SK-N-SH treated with all-trans-retinoic acid at 6 μM for 48 hours (cell line): ENCODE measurements around the gene TRPV5.

Experiments used
- ARNTL ChIP-seq: fragments of 450-650 bp; formaldehyde crosslinking; IDR thresholded peaks from 2 replicates; pipeline ENCODE4 v1.5.0; 2020; ENCODE audit warnings: low read depth, mild to moderate bottlenecking, moderate library complexity, borderline replicate concordance
- CSDC2 ChIP-seq: fragments of 250-450 bp; sonication (Bioruptor Pico); IDR thresholded peaks from 2 replicates; pipeline ENCODE4 v1.5.0; 2020; ENCODE audit warnings: mild to moderate bottlenecking, moderate library complexity
- GLIS3 ChIP-seq: fragments of 250-450 bp; sonication (Bioruptor Pico); IDR thresholded peaks from 2 replicates; pipeline ENCODE4 v1.5.0; 2020; ENCODE audit warnings: mild to moderate bottlenecking, moderate library complexity
- OSR1 ChIP-seq: fragments of 250-450 bp; sonication (Bioruptor Pico); IDR thresholded peaks from 2 replicates; pipeline ENCODE4 v1.8.0; 2022; ENCODE audit warnings: moderate library complexity, mild to moderate bottlenecking, inconsistent platforms
- PATZ1 ChIP-seq: fragments of 250-450 bp; sonication (Bioruptor Pico); IDR thresholded peaks from 2 replicates; pipeline ENCODE4 v1.8.0; 2020; ENCODE audit warnings: mild to moderate bottlenecking, moderate library complexity, borderline replicate concordance
- RARB ChIP-seq: fragments of 250-450 bp; sonication (Bioruptor Pico); IDR thresholded peaks from 2 replicates; pipeline ENCODE4 v1.8.0; 2021; ENCODE audit warnings: mild to moderate bottlenecking, moderate library complexity
- SNAI2 ChIP-seq: fragments of 250-450 bp; sonication (Bioruptor Pico); IDR thresholded peaks from 2 replicates; pipeline ENCODE4 v1.5.0; 2020; ENCODE audit warnings: mild to moderate bottlenecking, moderate library complexity
- ZC3H10 ChIP-seq: fragments of 250-450 bp; sonication (Bioruptor Pico); IDR thresholded peaks from 2 replicates; pipeline ENCODE4 v1.5.1; 2021; ENCODE audit warnings: mild to moderate bottlenecking, moderate library complexity
- ZFP3 ChIP-seq: fragments of 250-450 bp; sonication (Bioruptor Pico); IDR thresholded peaks from 2 replicates; pipeline ENCODE4 v1.5.0; 2020; ENCODE audit warnings: mild to moderate bottlenecking, moderate library complexity
- TF ChIP-seq, protein P1 (sequence below): fragments of 250-450 bp; sonication (Bioruptor Pico); IDR thresholded peaks from 2 replicates; pipeline ENCODE4 v1.8.0; 2021; ENCODE audit warnings: low read depth, mild to moderate bottlenecking, moderate library complexity, borderline replicate concordance
- TF ChIP-seq, protein P2 (sequence below): fragments of 250-450 bp; sonication (Bioruptor Pico); IDR thresholded peaks from 2 replicates; pipeline ENCODE4 v1.5.1; 2021; ENCODE audit warnings: mild to moderate bottlenecking, moderate library complexity

DNA sequence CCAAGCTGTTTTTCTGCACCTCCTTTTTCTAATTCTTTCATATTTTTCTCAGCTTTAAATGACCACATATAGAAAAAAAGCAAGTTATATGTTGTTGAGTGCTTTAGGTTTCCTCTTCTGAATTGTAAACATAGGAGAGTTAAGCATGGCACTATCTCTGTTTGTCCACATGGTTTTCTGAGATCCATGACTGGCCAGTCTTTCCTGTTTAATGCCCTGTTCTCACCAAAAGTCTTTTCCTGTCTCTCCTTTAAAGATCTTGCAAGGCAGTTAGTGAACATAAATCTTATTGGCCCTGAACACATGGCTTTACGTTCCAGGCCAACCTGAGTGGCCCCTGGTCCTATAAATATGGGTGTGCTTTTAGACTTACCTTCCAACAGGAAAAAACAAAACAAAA is 19.4 kb downstream of the TRPV5 start:
- TF ChIP-seq SNAI2 (CRISPR knock-in tag) (no peak), ARNTL (CRISPR knock-in tag) (no peak), OSR1 (CRISPR knock-in tag) (no peak), PATZ1 (CRISPR knock-in tag) (no peak), CSDC2 (CRISPR knock-in tag) (no peak), GLIS3 (CRISPR knock-in tag) (no peak), ZFP3 (CRISPR knock-in tag) (no peak), ZC3H10 (CRISPR knock-in tag) (no peak), RARB (CRISPR knock-in tag) (no peak)
- TF ChIP-seq, protein P1, sequence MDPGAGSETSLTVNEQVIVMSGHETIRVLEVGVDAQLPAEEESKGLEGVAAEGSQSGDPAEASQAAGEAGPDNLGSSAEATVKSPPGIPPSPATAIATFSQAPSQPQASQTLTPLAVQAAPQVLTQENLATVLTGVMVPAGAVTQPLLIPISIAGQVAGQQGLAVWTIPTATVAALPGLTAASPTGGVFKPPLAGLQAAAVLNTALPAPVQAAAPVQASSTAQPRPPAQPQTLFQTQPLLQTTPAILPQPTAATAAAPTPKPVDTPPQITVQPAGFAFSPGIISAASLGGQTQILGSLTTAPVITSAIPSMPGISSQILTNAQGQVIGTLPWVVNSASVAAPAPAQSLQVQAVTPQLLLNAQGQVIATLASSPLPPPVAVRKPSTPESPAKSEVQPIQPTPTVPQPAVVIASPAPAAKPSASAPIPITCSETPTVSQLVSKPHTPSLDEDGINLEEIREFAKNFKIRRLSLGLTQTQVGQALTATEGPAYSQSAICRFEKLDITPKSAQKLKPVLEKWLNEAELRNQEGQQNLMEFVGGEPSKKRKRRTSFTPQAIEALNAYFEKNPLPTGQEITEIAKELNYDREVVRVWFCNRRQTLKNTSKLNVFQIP (CRISPR knock-in tag) = no peak
- TF ChIP-seq, protein P2, sequence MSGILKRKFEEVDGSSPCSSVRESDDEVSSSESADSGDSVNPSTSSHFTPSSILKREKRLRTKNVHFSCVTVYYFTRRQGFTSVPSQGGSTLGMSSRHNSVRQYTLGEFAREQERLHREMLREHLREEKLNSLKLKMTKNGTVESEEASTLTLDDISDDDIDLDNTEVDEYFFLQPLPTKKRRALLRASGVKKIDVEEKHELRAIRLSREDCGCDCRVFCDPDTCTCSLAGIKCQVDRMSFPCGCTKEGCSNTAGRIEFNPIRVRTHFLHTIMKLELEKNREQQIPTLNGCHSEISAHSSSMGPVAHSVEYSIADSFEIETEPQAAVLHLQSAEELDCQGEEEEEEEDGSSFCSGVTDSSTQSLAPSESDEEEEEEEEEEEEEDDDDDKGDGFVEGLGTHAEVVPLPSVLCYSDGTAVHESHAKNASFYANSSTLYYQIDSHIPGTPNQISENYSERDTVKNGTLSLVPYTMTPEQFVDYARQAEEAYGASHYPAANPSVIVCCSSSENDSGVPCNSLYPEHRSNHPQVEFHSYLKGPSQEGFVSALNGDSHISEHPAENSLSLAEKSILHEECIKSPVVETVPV = no peak
